ENCODE data around the gene C19orf25. TPM values are rescaled to one million over a fixed set of nuclear protein-coding genes. Genes with fewer than 3 reads are reported as not detected.

Gene C19orf25
- total and polyA plus RNA-seq, 2 of the 13 experiments (the other 11 are each of a cell fraction or from before 2014, with no cell fraction given): 14.2 to 32.4 TPM

DNA sequence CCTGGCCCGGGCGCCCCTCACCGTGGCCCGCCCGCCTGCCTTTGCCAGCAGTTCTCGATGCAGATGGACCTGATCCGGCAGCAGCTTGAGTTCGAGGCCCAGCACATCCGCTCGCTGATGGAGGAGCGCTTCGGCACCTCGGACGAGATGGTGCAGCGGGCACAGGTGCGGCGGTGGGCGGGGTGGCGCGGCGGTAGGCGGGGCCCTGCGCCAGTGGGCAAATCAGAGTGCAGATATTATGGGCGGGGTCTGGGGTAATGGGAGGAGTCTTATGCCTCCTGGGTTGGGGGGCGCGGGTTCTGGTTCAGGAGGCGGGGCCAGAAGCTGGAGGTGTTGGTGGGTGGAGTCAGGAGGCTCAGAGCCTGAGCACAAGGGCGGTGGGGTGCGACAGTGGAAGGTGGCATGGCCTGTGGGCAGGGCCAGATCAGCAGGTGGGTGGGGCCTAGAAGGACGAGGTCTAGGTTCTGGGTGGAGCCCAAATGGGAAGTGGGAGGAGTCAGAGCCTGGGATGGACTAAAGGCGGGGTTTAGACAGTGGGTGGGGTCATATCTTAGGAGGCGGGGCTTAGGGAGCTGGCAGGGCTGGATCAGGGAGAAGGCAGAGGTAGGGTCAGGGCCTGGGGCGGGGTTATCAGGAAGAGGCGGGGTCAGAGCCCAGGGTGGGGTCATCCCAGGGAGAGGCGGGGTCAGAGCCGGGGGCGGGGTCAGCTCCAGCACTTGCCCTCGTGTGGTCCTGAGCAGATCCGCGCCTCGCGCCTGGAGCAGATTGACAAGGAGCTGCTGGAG, 23.5 kb downstream of the C19orf25 start (continued):
- TF ChIP-seq, protein P1, sequence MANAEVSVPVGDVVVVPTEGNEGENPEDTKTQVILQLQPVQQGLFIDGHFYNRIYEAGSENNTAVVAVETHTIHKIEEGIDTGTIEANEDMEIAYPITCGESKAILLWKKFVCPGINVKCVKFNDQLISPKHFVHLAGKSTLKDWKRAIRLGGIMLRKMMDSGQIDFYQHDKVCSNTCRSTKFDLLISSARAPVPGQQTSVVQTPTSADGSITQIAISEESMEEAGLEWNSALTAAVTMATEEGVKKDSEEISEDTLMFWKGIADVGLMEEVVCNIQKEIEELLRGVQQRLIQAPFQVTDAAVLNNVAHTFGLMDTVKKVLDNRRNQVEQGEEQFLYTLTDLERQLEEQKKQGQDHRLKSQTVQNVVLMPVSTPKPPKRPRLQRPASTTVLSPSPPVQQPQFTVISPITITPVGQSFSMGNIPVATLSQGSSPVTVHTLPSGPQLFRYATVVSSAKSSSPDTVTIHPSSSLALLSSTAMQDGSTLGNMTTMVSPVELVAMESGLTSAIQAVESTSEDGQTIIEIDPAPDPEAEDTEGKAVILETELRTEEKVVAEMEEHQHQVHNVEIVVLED (CRISPR knock-in tag; IDR thresholded peaks at IDR 0.05; ENCODE audit: borderline replicate concordance): peak; percentile 36; the same call in 1 of the 2 replicates
- peak; percentile 3; the same call in 1 of the 2 replicates for TF ChIP-seq AKAP8 (CRISPR knock-in tag; IDR thresholded peaks at IDR 0.05)
- TF ChIP-seq HNRNPK (IDR thresholded peaks at IDR 0.05; ENCODE audit: low read depth, low read length, poor library complexity, severe bottlenecking): peak; percentile 43
- 0 out of 2 replicates have a peak, but pooled peaks have one; percentile 34 for TF ChIP-seq ZFP36L1 (CRISPR knock-in tag; IDR thresholded peaks at IDR 0.05)
- TF ChIP-seq SIN3B (IDR thresholded peaks at IDR 0.05; ENCODE audit: low read length): no peak
- no peak for TF ChIP-seq RXRB (CRISPR knock-in tag; IDR thresholded peaks at IDR 0.05; ENCODE audit: borderline replicate concordance)
- TF ChIP-seq ZNF460 (CRISPR knock-in tag; IDR thresholded peaks at IDR 0.05; ENCODE audit: borderline replicate concordance): no peak
- peak; percentile 5 for TF ChIP-seq ASH2L (IDR thresholded peaks at IDR 0.05; ENCODE audit: insufficient read length, low read depth, low read length)
- 0 out of 2 replicates have a peak, but pooled peaks have one; percentile 29 for TF ChIP-seq ZNF546 (CRISPR knock-in tag; conservative IDR thresholded peaks at IDR 0.05)
- TF ChIP-seq AGO2 (optimal IDR thresholded peaks at IDR 0.05; ENCODE audit: low read depth, low read length): peak; percentile 17
- peak; percentile 78 for TF ChIP-seq AGO1 (IDR thresholded peaks at IDR 0.05; ENCODE audit: low read depth, low read length, poor library complexity, severe bottlenecking)
- TF ChIP-seq PHF20 (CRISPR knock-in tag; IDR thresholded peaks at IDR 0.05): peak; percentile 17; the same call in 1 of the 2 replicates
- no peak for TF ChIP-seq ZNF496 (CRISPR knock-in tag; IDR thresholded peaks at IDR 0.05; ENCODE audit: insufficient replicate concordance)
- TF ChIP-seq, protein P2, sequence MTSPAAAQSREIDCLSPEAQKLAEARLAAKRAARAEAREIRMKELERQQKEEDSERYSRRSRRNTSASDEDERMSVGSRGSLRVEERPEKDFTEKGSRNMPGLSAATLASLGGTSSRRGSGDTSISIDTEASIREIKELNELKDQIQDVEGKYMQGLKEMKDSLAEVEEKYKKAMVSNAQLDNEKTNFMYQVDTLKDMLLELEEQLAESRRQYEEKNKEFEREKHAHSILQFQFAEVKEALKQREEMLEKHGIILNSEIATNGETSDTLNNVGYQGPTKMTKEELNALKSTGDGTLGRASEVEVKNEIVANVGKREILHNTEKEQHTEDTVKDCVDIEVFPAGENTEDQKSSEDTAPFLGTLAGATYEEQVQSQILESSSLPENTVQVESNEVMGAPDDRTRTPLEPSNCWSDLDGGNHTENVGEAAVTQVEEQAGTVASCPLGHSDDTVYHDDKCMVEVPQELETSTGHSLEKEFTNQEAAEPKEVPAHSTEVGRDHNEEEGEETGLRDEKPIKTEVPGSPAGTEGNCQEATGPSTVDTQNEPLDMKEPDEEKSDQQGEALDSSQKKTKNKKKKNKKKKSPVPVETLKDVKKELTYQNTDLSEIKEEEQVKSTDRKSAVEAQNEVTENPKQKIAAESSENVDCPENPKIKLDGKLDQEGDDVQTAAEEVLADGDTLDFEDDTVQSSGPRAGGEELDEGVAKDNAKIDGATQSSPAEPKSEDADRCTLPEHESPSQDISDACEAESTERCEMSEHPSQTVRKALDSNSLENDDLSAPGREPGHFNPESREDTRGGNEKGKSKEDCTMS (CRISPR knock-in tag; conservative IDR thresholded peaks at IDR 0.05): no peak
- no peak for TF ChIP-seq ZNF296 (CRISPR knock-in tag; conservative IDR thresholded peaks at IDR 0.05)
- 0 out of 2 replicates have a peak, but pooled peaks have one; percentile 17 for TF ChIP-seq MIER3 (CRISPR knock-in tag; IDR thresholded peaks at IDR 0.05; ENCODE audit: borderline replicate concordance)
- no peak for TF ChIP-seq TOE1 (CRISPR knock-in tag; IDR thresholded peaks at IDR 0.05)
- no peak for TF ChIP-seq SP1 (IDR thresholded peaks at IDR 0.05)
- TF ChIP-seq SP1 (CRISPR knock-in tag; IDR thresholded peaks at IDR 0.05): peak; percentile 64; the same call in 1 of the 2 replicates
- TF ChIP-seq GABPB1 (CRISPR knock-in tag; IDR thresholded peaks at IDR 0.05): peak; percentile 33; the same call in 1 of the 2 replicates
- TF ChIP-seq, protein P3, sequence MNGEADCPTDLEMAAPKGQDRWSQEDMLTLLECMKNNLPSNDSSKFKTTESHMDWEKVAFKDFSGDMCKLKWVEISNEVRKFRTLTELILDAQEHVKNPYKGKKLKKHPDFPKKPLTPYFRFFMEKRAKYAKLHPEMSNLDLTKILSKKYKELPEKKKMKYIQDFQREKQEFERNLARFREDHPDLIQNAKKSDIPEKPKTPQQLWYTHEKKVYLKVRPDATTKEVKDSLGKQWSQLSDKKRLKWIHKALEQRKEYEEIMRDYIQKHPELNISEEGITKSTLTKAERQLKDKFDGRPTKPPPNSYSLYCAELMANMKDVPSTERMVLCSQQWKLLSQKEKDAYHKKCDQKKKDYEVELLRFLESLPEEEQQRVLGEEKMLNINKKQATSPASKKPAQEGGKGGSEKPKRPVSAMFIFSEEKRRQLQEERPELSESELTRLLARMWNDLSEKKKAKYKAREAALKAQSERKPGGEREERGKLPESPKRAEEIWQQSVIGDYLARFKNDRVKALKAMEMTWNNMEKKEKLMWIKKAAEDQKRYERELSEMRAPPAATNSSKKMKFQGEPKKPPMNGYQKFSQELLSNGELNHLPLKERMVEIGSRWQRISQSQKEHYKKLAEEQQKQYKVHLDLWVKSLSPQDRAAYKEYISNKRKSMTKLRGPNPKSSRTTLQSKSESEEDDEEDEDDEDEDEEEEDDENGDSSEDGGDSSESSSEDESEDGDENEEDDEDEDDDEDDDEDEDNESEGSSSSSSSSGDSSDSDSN (CRISPR knock-in tag; IDR thresholded peaks at IDR 0.05): peak; percentile 21; the same call in 1 of the 2 replicates
- TF ChIP-seq HOXA5 (CRISPR knock-in tag; IDR thresholded peaks at IDR 0.05): no peak
- TF ChIP-seq HDAC1 (CRISPR knock-in tag; IDR thresholded peaks at IDR 0.05): peak; percentile 25; the same call in 1 of the 2 replicates
- TF ChIP-seq ZNF30 (CRISPR knock-in tag; IDR thresholded peaks at IDR 0.05): no peak
